Left renal cortex interstitium (tissue), 4 donors: Measurements from ENCODE around the gene LYST. TPM values are rescaled to one million over a fixed set of nuclear protein-coding genes. Genes with fewer than 3 reads are reported as not detected.
"Not testable (repeated sequence)": the region's sequence is repeated elsewhere in the genome, so short reads cannot be mapped to it uniquely, and the experiment has no call there.

Experiments
- DNase-seq, 4 donors: peaks; one replicate each; pipeline ENCODE4 v3.0.0-alpha.2; 2013; ENCODE audit warnings: low read depth in 4 of 4, low spot score in 2 of 4, missing footprints in 1 of 4
- polyA plus RNA-seq, 4 donors: library from polyadenylated mRNA; unstranded; fragments of 120-200 nt; gene quantifications; one replicate each; pipeline ENCODE4 v1.2.1, GENCODE V29; 2013; ENCODE audit not compliant: insufficient read length in 4 of 4

The LYST gene
- polyA plus RNA-seq, 4 donors: 9.9 to 12.7 (median 11.7) TPM

GRCh38 chr1:235864469-235864868 is 2.2 kb downstream of the LYST start:
- DNase-seq: no peak

- no peak for DNase-seq
Observed at GRCh38 chr1:235863699-235864093, 3.0 kb downstream of the LYST start.

- DNase-seq: no peak
Observed at GRCh38 chr1:235861857-235862256, 4.8 kb downstream of the LYST start.

- no peak for DNase-seq
Observed at GRCh38 chr1:235860829-235861228, 5.9 kb downstream of the LYST start.

GRCh38 chr1:235859789-235860188 is 6.9 kb downstream of the LYST start:
- no peak for DNase-seq

- DNase-seq: no peak
Observed at GRCh38 chr1:235858766-235859165, 7.9 kb downstream of the LYST start.

GRCh38 chr1:235857756-235858155 is 8.9 kb downstream of the LYST start:
- DNase-seq: no peak

GRCh38 chr1:235855811-235856429 is 10.8 kb downstream of the LYST start:
- DNase-seq: no peak

- no peak for DNase-seq
Observed at GRCh38 chr1:235854347-235854746, 12.4 kb downstream of the LYST start.

GRCh38 chr1:235853653-235854052 is 13.1 kb downstream of the LYST start:
- DNase-seq: no peak

GRCh38 chr1:235852887-235853286 is 13.8 kb downstream of the LYST start:
- DNase-seq: no peak

GRCh38 chr1:235851939-235852338 is 14.8 kb downstream of the LYST start:
- DNase-seq: no peak

GRCh38 chr1:235848251-235848650 is 18.5 kb downstream of the LYST start:
- DNase-seq: not testable (repeated sequence)

GRCh38 chr1:235845656-235846107 is 21.0 kb downstream of the LYST start:
- not testable (repeated sequence) for DNase-seq

- DNase-seq: no peak
Observed at GRCh38 chr1:235844776-235845175, 21.9 kb downstream of the LYST start.

GRCh38 chr1:235843461-235843961 is 23.2 kb downstream of the LYST start:
- DNase-seq: no peak

GRCh38 chr1:235841938-235842545 is 24.7 kb downstream of the LYST start:
- no peak for DNase-seq

GRCh38 chr1:235838021-235838420 is 28.7 kb downstream of the LYST start:
- DNase-seq: no peak

- DNase-seq: no peak
Observed at GRCh38 chr1:235835226-235835625, 31.5 kb downstream of the LYST start.

GRCh38 chr1:235834620-235835019 is 32.1 kb downstream of the LYST start:
- DNase-seq: peak in 1 of 4 donors; percentile 46

- no peak for DNase-seq
Observed at GRCh38 chr1:235832011-235832410, 34.7 kb downstream of the LYST start.

- DNase-seq: no peak
Observed at GRCh38 chr1:235831148-235831547, 35.6 kb downstream of the LYST start.
